Measurements from ENCODE around the gene C1QTNF3. TPM values are rescaled to one million over a fixed set of nuclear protein-coding genes. Genes with fewer than 3 reads are reported as not detected.

The C1QTNF3 gene
- total RNA-seq, 3 donors from 2014 or later (not counting 1 experiment from before 2014, with no cell fraction given), result 10.5 to 11.4 (median 11.3) TPM

DNA sequence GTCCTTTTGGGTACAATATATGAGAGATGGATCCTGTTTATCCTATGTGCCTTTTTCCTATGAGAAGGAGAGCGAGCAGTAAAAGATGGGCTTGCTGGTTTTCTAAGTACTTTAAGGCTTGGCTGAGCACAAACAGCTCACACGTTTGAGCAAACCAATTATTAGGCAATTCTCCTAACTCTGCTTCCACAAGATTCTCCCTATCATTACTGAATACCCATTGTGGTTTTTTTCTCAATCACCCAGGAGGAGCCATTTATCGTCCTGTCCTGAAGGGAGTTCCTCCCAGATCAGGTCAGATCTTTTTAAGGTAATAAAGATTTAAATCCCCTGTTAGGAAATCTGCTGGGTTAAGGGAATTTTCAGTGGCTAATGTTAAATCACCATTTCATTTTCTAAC, 19.4 kb upstream of the C1QTNF3 start:
- H3K4me3 ChIP-seq (ENCODE audit: low read length), result no peak overlapping the region
- H3K4me1 ChIP-seq (ENCODE audit: control insufficient read depth, insufficient read depth, low read length), result no peaks in the 10 kb centered on the region
- no peak for ATAC-seq
- peaks cover 13% of the 10 kb centered on the region for H3K36me3 Mint-ChIP-seq
- H3K9me3 Mint-ChIP-seq, result peaks cover 0 to 5% of the 10 kb centered on the region in 2 donors
- 95% methylated on average over 3 of the region's 3 CpGs for whole genome bisulfite sequencing (ENCODE audit: insufficient coverage)
- DNase-seq, result no peak
- no peak overlapping the region for H3K27ac ChIP-seq (ENCODE audit: low read length)
- H3K4me3 Mint-ChIP-seq, result no peak overlapping the region
- TF ChIP-seq, protein P1, sequence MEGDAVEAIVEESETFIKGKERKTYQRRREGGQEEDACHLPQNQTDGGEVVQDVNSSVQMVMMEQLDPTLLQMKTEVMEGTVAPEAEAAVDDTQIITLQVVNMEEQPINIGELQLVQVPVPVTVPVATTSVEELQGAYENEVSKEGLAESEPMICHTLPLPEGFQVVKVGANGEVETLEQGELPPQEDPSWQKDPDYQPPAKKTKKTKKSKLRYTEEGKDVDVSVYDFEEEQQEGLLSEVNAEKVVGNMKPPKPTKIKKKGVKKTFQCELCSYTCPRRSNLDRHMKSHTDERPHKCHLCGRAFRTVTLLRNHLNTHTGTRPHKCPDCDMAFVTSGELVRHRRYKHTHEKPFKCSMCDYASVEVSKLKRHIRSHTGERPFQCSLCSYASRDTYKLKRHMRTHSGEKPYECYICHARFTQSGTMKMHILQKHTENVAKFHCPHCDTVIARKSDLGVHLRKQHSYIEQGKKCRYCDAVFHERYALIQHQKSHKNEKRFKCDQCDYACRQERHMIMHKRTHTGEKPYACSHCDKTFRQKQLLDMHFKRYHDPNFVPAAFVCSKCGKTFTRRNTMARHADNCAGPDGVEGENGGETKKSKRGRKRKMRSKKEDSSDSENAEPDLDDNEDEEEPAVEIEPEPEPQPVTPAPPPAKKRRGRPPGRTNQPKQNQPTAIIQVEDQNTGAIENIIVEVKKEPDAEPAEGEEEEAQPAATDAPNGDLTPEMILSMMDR (IDR thresholded peaks at IDR 0.05), result no peak
- peaks cover 7% of the 10 kb centered on the region for H3K36me3 ChIP-seq (ENCODE audit: control insufficient read depth, insufficient read depth, low read length)
- peaks cover 1 to 14% of the 10 kb centered on the region in 2 donors for H3K4me1 Mint-ChIP-seq
- no peaks in the 10 kb centered on the region for H3K27me3 Mint-ChIP-seq (ENCODE audit: low read depth in 2 of 2)
- no peaks in the 10 kb centered on the region for H3K9me3 ChIP-seq (ENCODE audit: control insufficient read depth, insufficient read depth, low read length)
- no peaks in the 10 kb centered on the region for H3K27me3 ChIP-seq (ENCODE audit: control insufficient read depth, insufficient read depth, low read length)
- intact Hi-C loops (cut with micrococcal nuclease), result no loop called here
- no peak overlapping the region for H3K27ac Mint-ChIP-seq

DNA sequence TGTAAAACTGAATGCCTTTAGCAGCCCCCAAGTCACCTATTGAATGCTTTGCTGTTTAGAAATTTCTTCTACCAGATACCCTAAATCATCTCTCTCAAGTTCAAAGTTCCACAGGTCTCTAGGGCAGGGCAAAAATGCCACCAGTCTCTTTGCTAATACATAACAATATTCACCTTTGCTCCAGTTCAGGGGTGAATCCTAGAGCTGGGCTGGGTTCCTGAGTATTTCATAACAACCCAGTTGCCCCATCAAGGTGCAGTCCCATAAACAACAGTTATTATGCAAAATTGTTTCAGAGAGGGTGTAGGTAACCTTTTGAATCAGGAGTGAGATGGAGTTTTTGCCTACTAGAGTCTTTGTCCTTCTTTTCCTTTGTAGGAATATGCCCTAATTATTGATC, 19.0 kb upstream of the C1QTNF3 start:
- Histone ChIP-seq H3K4me1 (ENCODE audit: control insufficient read depth, insufficient read depth, low read length) (no peaks in the 10 kb centered on the region), H3K9me3 (ENCODE audit: control insufficient read depth, insufficient read depth, low read length) (no peaks in the 10 kb centered on the region), H3K4me3 (ENCODE audit: low read length) (no peak overlapping the region), H3K36me3 (ENCODE audit: control insufficient read depth, insufficient read depth, low read length) (peaks cover 7% of the 10 kb centered on the region), H3K27ac (ENCODE audit: low read length) (no peak overlapping the region), H3K27me3 (ENCODE audit: control insufficient read depth, insufficient read depth, low read length) (no peaks in the 10 kb centered on the region)
- Mint-ChIP-seq H3K4me3 (no peak overlapping the region), H3K9me3 (peaks cover 0 to 2% of the 10 kb centered on the region in 2 donors), H3K27ac (no peak overlapping the region), H3K36me3 (peaks cover 11% of the 10 kb centered on the region), H3K4me1 (peaks cover 6 to 17% of the 10 kb centered on the region in 2 donors), H3K27me3 (ENCODE audit: low read depth in 2 of 2) (no peaks in the 10 kb centered on the region)
- ATAC-seq (no peak), DNase-seq (no peak)
- TF ChIP-seq, protein P1 (IDR thresholded peaks at IDR 0.05), result no peak
- intact Hi-C loops (cut with micrococcal nuclease), result no loop called here

DNA sequence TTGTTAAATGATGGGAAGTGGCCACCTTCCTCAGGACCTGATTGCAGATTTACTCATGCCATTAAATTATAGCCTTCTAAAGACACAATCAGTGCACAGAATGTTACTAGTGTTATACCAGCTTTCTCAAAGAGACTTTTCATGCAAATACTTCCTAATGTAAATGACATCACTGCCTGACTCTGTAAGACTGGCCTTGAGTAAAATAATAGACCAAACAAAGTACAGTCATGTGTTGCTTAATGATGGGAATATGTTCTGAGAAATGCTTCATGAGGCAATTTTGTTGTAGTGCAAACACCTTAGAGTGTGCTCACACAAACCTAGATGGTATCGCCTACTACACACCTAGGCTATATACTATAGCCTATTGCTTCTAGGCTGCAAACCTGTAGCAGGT, 17.0 kb upstream of the C1QTNF3 start:
- TF ChIP-seq, protein P1 (IDR thresholded peaks at IDR 0.05), result no peak
- no peak overlapping the region for H3K4me3 ChIP-seq (ENCODE audit: low read length)
- Mint-ChIP-seq H3K9me3 (no peaks in the 10 kb centered on the region), H3K27ac (no peak overlapping the region), H3K4me3 (no peak overlapping the region), H3K36me3 (peaks cover 6% of the 10 kb centered on the region), H3K4me1 (peaks cover 6 to 19% of the 10 kb centered on the region in 2 donors), H3K27me3 (ENCODE audit: low read depth in 2 of 2) (no peaks in the 10 kb centered on the region)
- H3K36me3 ChIP-seq (ENCODE audit: control insufficient read depth, insufficient read depth, low read length), result peaks cover 5% of the 10 kb centered on the region
- no peak overlapping the region for H3K27ac ChIP-seq (ENCODE audit: low read length)
- no CpG with 5 or more reads among the region's 1 CpG for WGBS (ENCODE audit: insufficient coverage)
- no peaks in the 10 kb centered on the region for H3K9me3 ChIP-seq (ENCODE audit: control insufficient read depth, insufficient read depth, low read length)
- intact Hi-C loops (cut with micrococcal nuclease), result no loop called here
- no peak for DNase-seq
- H3K27me3 ChIP-seq (ENCODE audit: control insufficient read depth, insufficient read depth, low read length), result no peaks in the 10 kb centered on the region
- no peaks in the 10 kb centered on the region for H3K4me1 ChIP-seq (ENCODE audit: control insufficient read depth, insufficient read depth, low read length)
- ATAC-seq, result no peak

DNA sequence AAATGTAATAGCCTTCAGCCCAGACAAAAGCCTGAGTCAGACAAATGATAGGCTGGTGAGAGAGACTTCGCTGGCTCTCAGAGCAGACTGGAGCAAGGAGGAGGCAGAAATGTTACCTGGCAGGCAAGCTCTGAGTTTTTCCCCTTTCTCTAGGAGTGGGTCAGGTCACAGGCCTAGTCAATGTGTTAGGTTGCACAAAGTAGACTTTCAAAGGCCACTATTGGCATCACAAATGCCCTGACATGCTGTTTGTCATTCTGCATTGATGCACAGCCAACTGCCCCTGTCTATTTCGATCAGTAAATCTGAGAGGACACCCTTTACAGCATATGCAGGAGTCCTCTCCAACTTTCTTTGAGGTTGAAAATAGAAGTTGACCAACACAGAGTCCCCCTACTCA, 15.5 kb upstream of the C1QTNF3 start:
- WGBS (ENCODE audit: insufficient coverage), result 100% methylated on average over 2 of the region's 2 CpGs
- no peak for ATAC-seq

More for the DNA sequence above, 15.5 kb upstream of the C1QTNF3 start:
- TF ChIP-seq, protein P1 (IDR thresholded peaks at IDR 0.05), result no peak
- Mint-ChIP-seq H3K27me3 (ENCODE audit: low read depth in 2 of 2) (no peaks in the 10 kb centered on the region), H3K9me3 (no peaks in the 10 kb centered on the region), H3K27ac (no peak overlapping the region), H3K4me1 (peaks cover 6 to 19% of the 10 kb centered on the region in 2 donors), H3K36me3 (peaks cover 6% of the 10 kb centered on the region), H3K4me3 (no peak overlapping the region)
- Histone ChIP-seq H3K36me3 (ENCODE audit: control insufficient read depth, insufficient read depth, low read length) (peaks cover 4% of the 10 kb centered on the region), H3K4me3 (ENCODE audit: low read length) (no peak overlapping the region), H3K27ac (ENCODE audit: low read length) (no peak overlapping the region), H3K4me1 (ENCODE audit: control insufficient read depth, insufficient read depth, low read length) (no peaks in the 10 kb centered on the region), H3K27me3 (ENCODE audit: control insufficient read depth, insufficient read depth, low read length) (no peaks in the 10 kb centered on the region), H3K9me3 (ENCODE audit: control insufficient read depth, insufficient read depth, low read length) (no peaks in the 10 kb centered on the region)
- intact Hi-C loops (cut with micrococcal nuclease), result no loop called here
- no peak for DNase-seq

Data from natural killer cell (primary cell).